Measurements from ENCODE around the gene NOSTRIN. TPM values are rescaled to one million over a fixed set of nuclear protein-coding genes. Genes with fewer than 3 reads are reported as not detected.
"Not testable (repeated sequence)": the region's sequence is repeated elsewhere in the genome, so short reads cannot be mapped to it uniquely, and the experiment has no call there.

Gene NOSTRIN
- total RNA-seq, 2 donors from 2014 or later: not detected

DNA sequence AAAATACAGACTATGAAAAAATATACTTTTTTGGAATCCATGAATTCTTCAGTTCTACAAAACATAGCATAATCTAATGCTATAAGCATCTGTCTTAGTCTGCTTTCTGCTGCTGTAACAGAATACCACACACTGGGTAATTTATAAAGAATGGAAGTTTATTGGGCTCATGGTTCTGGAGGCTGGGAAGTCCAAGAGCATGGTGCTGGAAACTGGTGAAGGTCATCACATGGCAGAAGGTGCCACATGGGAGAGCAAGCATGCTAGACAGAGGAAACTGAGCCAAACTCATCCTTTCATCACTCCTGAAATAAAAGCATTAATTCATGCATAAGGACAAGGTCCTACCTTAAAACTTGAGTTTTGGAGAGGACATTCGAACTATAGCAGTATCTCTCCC is 26.6 kb upstream of the NOSTRIN start:
- H3K27me3 Mint-ChIP-seq: no peaks in the 10 kb centered on the region

DNA sequence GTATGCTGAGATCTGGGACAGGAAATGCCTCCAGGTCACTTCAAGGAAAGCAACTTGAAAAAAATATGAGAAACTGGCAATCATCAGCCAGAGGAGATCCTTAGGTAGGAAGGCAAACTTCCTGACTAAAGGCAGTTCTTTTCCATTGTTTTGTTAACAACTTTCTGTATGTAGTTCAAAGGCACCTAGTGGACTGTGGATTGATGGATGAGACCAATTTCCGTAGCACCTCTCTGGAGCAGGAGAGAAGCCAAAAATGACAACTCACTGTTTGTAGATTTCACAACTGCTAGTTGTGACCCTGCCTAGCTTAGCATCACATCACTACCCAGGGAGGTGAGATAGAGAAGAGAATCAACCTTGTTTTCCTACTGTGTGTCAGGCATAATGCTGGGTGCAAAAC is 21.8 kb upstream of the NOSTRIN start:
- no peaks in the 10 kb centered on the region for H3K27me3 Mint-ChIP-seq
- H3K27ac Mint-ChIP-seq: no peak overlapping the region
- no peaks in the 10 kb centered on the region for H3K36me3 Mint-ChIP-seq (ENCODE audit: low read depth)
- H3K9me3 ChIP-seq (ENCODE audit: control insufficient read depth, low read length, poor library complexity, severe bottlenecking): no peaks in the 10 kb centered on the region
- ATAC-seq: no peak
- no peak for DNase-seq
- no peak overlapping the region for H3K4me3 Mint-ChIP-seq
- H3K4me1 Mint-ChIP-seq: no peaks in the 10 kb centered on the region

More for the DNA sequence above, 26.6 kb upstream of the NOSTRIN start:
- H3K9me3 ChIP-seq (ENCODE audit: control insufficient read depth, low read length, poor library complexity, severe bottlenecking): no peaks in the 10 kb centered on the region
- ATAC-seq (no peak), DNase-seq (no peak)
- Mint-ChIP-seq H3K27ac (no peak overlapping the region), H3K4me1 (no peaks in the 10 kb centered on the region), H3K4me3 (no peak overlapping the region), H3K36me3 (ENCODE audit: low read depth) (no peaks in the 10 kb centered on the region)

DNA sequence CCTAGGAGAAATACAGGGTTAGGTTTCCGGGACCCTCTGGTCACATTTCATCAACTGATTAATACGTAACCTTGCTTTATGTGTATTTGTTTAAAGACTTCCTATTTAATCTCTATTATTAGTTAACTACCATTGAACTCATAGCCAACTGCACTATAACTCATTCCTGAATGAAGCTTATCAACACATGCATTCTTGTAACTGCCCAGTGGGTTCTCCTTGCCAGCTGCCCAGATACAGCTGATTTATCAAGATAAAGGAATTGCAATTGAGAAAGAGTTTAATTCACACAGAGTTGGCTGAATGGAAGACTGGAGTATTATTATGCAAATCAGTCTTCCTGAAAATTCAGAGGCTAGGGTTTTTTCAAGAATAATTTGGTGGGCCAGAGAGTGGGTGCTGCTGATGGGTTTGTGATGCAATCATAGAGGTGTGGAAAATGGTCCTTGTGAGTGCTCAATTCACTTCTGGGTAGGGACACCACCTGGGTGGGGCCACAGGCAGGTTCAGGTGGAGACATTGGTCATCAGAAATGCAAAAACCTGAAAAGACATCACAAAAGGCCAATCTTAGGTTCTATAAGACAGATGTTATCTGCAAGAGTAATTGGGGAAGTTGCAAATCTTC is 21.1 kb upstream of the NOSTRIN start:
- H3K27me3 Mint-ChIP-seq: no peaks in the 10 kb centered on the region

DNA sequence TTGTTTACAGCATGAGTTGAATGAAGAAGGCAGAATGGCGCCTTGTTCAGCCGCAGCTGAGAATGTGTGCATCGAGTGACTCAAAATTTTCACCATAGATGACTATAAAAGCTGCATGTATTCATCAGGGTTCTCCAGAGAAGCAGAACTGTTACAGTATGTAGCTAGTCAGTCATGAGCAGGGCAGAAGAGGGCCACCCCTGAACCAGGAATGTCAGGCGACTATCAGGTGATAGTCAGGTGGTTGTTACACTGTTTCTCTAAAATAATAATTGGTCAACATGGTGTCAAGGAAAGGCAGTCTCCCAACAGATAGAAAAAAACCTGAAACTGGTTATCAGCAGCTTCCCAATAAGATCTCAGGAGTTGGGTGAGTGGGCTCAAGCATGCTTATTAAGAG is 20.2 kb upstream of the NOSTRIN start:
- H3K4me1 Mint-ChIP-seq: no peaks in the 10 kb centered on the region
- H3K4me3 Mint-ChIP-seq: no peak overlapping the region
- H3K27ac Mint-ChIP-seq: no peak overlapping the region
- ATAC-seq (no peak), DNase-seq (no peak)
- H3K36me3 Mint-ChIP-seq (ENCODE audit: low read depth): no peaks in the 10 kb centered on the region
- no peaks in the 10 kb centered on the region for H3K27me3 Mint-ChIP-seq
- H3K9me3 ChIP-seq (ENCODE audit: control insufficient read depth, low read length, poor library complexity, severe bottlenecking): no peaks in the 10 kb centered on the region

More for the DNA sequence above, 21.1 kb upstream of the NOSTRIN start:
- Mint-ChIP-seq H3K36me3 (ENCODE audit: low read depth) (no peaks in the 10 kb centered on the region), H3K4me3 (no peak overlapping the region), H3K4me1 (no peaks in the 10 kb centered on the region), H3K27ac (no peak overlapping the region)
- H3K9me3 ChIP-seq (ENCODE audit: control insufficient read depth, low read length, poor library complexity, severe bottlenecking): no peaks in the 10 kb centered on the region
- no peak for ATAC-seq
- DNase-seq: no peak

DNA sequence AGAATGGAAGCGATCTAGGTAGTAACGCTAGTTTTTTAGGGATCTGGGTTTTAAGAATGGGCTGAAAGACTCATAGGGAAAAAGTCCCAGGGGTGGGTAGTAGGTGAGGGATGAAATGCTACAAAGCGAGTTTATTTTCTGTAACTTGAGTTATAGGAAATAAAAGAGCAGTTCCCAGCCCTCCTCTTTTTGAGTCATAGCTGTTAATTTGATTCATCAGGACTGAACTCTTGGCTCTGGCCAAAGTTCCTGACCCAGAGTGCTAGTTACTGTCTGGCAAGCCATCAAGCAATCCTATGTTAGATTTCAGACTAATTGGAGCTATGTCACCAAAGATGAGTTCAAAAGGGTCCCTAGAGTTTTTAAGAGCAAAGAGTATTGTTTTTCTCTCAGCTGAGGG is 17.4 kb upstream of the NOSTRIN start:
- H3K36me3 Mint-ChIP-seq (ENCODE audit: low read depth): no peaks in the 10 kb centered on the region
- no peak overlapping the region for H3K27ac Mint-ChIP-seq
- no peaks in the 10 kb centered on the region for H3K9me3 ChIP-seq (ENCODE audit: control insufficient read depth, low read length, poor library complexity, severe bottlenecking)
- DNase-seq (no peak), ATAC-seq (no peak)
- H3K27me3 Mint-ChIP-seq: no peaks in the 10 kb centered on the region
- H3K4me1 Mint-ChIP-seq: no peaks in the 10 kb centered on the region
- no peak overlapping the region for H3K4me3 Mint-ChIP-seq

DNA sequence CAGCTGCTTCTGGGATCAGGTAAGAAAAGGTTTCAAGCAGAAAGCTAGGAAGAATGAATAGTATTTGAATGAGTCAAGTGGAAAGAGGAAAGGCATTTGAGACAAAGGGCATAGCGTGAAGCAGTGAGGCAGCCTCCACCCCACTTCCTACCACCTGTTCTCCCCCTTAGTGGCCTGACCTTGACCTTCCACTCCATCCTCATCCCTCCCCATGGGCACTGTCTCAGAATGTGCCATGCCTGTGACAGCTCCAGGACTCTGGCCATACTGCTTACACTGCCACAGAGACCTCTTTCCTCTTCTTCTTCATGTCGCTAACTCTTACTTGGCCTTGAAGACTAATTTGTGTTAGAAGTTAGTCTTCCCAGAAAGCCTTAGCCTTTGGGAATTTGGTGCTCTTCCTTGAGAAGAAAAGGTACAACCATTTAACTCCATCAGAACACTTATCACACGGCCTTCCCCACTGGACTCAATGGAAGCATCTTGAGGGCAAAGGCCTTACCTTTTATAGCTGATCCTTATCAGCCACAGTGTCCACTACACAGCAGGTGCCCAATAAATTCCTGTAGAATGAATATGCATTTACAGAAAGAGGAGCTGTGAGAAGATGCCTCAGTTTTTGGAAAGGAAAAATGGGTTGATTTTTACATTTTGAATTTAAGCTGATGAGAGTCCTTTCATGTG is 15.2 kb upstream of the NOSTRIN start:
- H3K36me3 Mint-ChIP-seq (ENCODE audit: low read depth): no peaks in the 10 kb centered on the region

DNA sequence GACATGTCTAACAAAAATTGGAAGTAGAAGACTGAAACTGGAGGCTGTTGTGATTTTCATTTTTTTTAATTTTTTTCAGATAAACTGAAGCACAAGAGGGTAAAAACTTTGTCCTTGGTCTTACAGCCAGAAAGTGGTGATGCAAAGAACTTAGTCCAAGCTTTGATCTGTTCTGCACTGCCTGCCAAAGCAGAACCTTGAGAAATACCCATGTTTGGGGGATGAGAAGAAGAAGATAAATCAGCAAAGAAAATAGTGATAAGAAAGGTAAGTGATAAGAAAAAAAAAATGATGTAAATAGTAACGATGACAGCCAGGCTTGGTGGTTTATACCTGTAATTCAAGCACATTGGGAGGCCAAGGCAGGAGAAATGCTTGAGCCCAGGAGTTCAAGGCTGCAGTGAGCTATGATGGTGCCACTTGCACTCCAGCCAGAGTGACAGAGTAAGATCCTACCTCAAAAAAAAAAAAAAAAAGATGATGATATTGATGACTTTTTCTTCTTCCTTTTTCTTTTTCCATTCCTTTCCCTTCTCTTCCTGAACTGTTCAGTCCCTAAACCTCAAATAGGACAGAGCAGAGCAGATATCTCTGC is 14.6 kb upstream of the NOSTRIN start:
- no peaks in the 10 kb centered on the region for H3K36me3 Mint-ChIP-seq (ENCODE audit: low read depth)
- ATAC-seq (no peak), DNase-seq (no peak)
- H3K4me1 Mint-ChIP-seq: no peaks in the 10 kb centered on the region
- no peaks in the 10 kb centered on the region for H3K9me3 ChIP-seq (ENCODE audit: control insufficient read depth, low read length, poor library complexity, severe bottlenecking)
- no peak overlapping the region for H3K4me3 Mint-ChIP-seq
- no peaks in the 10 kb centered on the region for H3K27me3 Mint-ChIP-seq
- H3K27ac Mint-ChIP-seq: no peak overlapping the region

More for the DNA sequence above, 15.2 kb upstream of the NOSTRIN start:
- Mint-ChIP-seq H3K4me1 (no peaks in the 10 kb centered on the region), H3K27me3 (no peaks in the 10 kb centered on the region), H3K4me3 (no peak overlapping the region), H3K27ac (no peak overlapping the region)
- DNase-seq (no peak), ATAC-seq (no peak)
- H3K9me3 ChIP-seq (ENCODE audit: control insufficient read depth, low read length, poor library complexity, severe bottlenecking): no peaks in the 10 kb centered on the region

DNA sequence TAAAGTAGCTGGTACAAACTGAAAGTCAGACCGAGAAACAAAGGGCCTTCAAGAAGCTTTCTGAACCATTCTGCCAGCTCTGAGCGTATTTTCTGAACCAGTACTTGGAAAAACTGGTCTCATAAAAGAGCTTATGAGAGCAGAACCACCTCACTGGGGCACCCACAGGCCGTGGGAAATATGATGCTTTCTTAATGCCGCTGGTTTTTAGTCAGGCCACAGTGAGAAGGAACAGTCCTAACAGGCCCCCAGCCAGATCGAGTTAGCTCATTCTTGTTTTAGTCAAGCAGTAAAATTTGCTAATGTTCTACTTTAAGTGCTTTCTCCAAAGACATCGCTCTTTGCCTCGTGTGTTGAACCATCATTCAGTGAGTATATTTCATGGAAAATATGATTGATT is 12.7 kb upstream of the NOSTRIN start:
- H3K27ac Mint-ChIP-seq: no peak overlapping the region
- DNase-seq (no peak), ATAC-seq (no peak)
- H3K9me3 ChIP-seq (ENCODE audit: control insufficient read depth, low read length, poor library complexity, severe bottlenecking): no peaks in the 10 kb centered on the region
- no peaks in the 10 kb centered on the region for H3K27me3 Mint-ChIP-seq
- H3K36me3 Mint-ChIP-seq (ENCODE audit: low read depth): peaks cover 3% of the 10 kb centered on the region
- H3K4me1 Mint-ChIP-seq: no peaks in the 10 kb centered on the region
- H3K4me3 Mint-ChIP-seq: no peak overlapping the region

DNA sequence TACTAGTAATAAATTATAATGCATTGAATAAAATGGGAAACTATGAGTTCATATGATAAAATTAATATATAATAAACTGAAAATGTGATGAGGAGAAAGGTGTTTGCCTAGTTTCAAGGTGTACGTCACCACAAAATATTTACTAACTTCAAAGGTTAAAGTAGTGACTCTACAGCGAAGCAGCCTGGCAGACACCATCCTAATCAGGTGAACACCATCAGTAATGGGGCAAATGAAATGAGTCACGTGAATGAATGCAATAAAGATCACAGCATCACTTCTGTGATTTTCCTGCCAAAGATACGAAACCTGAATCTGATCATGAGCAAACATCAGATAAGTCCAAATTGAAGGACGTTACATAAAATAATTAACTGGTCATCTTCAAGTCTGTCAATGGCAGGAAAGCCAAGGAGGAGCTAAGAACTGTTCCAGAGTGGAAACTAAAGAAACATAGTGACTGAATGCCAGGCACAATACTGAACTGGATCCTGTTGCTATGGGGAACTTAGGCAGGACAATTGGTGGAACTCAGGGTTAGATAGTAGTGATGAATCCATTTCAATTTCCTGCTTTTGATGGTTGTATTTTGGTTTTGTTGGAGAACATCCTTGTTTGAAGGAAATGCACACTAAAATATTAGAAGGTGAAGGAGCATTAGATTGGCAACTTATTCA is 12.1 kb upstream of the NOSTRIN start:
- H3K9me3 ChIP-seq (ENCODE audit: control insufficient read depth, low read length, poor library complexity, severe bottlenecking): no peaks in the 10 kb centered on the region
- Mint-ChIP-seq H3K36me3 (ENCODE audit: low read depth) (peaks cover 3% of the 10 kb centered on the region), H3K4me1 (no peaks in the 10 kb centered on the region), H3K27me3 (no peaks in the 10 kb centered on the region), H3K4me3 (no peak overlapping the region), H3K27ac (no peak overlapping the region)
- ATAC-seq (no peak), DNase-seq (no peak)

DNA sequence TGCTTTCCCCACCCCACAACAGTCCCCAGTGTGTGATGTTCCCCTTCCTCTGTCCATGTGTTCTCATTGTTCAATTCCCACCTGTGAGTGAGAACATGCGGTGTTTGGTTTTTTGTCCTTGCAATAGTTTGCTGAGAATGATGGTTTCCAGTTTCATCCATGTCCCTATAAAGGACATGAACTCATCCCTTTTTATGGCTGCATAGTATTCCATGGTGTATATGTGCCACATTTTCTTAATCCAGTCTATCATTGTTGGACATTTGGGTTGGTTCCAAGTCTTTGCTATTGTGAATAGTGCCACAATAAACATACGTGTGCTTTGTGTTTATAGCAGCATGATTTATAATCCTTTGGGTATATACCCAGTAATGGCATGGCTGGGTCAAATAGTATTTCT is 11.3 kb upstream of the NOSTRIN start:
- H3K4me3 Mint-ChIP-seq; ATAC-seq; H3K27ac Mint-ChIP-seq; H3K9me3 ChIP-seq (ENCODE audit: control insufficient read depth, low read length, poor library complexity, severe bottlenecking); DNase-seq; H3K27me3 Mint-ChIP-seq; H3K4me1 Mint-ChIP-seq; H3K36me3 Mint-ChIP-seq (ENCODE audit: low read depth): not testable (repeated sequence)

DNA sequence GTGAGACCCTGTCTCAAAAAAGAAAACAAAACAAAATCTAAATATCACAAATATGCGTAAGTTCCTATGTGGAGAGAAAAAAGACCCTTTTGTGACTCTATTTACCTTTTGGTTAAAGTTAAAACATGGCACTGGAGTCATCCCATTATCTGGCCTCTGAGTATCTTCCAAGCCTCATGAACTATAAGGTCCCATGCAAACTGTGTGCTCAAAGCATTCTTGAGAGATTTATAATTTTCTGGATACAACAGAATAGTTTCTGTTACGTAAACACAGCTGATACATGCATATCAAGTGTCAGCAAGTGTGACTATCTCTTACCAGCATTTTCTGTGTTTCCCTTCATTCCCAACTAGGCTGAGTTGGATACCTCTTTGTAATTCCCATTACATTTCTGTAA is 8.8 kb upstream of the NOSTRIN start:
- Mint-ChIP-seq H3K27me3 (peaks cover 6% of the 10 kb centered on the region), H3K4me3 (no peak overlapping the region), H3K4me1 (no peaks in the 10 kb centered on the region), H3K27ac (no peak overlapping the region), H3K36me3 (ENCODE audit: low read depth) (peaks cover 3% of the 10 kb centered on the region)
- DNase-seq: no peak
- ATAC-seq: no peak
- H3K9me3 ChIP-seq (ENCODE audit: control insufficient read depth, low read length, poor library complexity, severe bottlenecking): no peaks in the 10 kb centered on the region

DNA sequence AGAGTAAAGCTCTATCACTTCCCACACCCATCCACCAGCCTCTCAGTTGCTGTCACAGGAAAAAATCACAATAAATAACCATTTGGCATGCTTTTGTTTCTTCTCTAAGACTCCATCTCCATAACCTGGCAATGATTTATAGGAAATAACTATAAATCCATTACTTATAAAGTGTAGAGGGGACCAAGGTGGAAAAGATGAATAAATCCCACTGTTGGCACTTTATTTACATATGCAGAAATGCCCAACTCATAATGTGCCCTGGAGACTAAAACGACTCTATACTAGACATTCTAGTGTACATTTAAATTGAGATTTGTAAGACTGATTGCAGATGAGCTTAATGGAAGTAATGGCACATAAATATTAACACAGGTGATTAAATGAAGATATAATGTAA is 7.5 kb upstream of the NOSTRIN start:
- Mint-ChIP-seq H3K27me3 (peaks cover 15% of the 10 kb centered on the region), H3K4me1 (no peaks in the 10 kb centered on the region)
- DNase-seq: no peak

DNA sequence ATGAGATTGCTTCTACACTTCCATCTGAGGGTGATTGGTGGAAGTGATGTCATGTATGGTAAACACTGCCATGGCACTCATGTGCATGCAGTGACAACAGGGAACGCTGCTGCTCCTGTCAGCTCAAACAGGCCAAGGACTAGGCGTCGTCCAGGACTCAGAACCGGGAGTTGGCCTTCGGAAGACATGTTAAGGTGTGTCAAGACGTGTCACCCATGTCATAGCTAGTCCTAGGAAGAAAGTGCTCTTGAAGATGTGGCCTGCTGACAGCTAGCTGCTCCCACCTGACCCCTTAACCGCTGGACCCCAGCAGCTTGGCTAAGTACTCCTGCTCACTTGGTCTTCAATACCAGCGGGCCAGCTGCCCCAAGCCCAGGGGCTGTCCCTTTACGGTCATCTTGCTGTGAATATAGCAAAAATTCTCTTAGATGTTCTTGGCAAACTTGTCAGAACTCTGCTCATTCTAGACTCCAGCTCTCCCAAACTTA is 6.3 kb upstream of the NOSTRIN start:
- no peak overlapping the region for H3K4me3 Mint-ChIP-seq
- ATAC-seq (no peak), DNase-seq (no peak)
- H3K36me3 Mint-ChIP-seq (ENCODE audit: low read depth): peaks cover 3% of the 10 kb centered on the region
- no peak overlapping the region for H3K27ac Mint-ChIP-seq
- no peaks in the 10 kb centered on the region for H3K9me3 ChIP-seq (ENCODE audit: control insufficient read depth, low read length, poor library complexity, severe bottlenecking)
- H3K27me3 Mint-ChIP-seq: peaks cover 15% of the 10 kb centered on the region
- H3K4me1 Mint-ChIP-seq: no peaks in the 10 kb centered on the region

More for the DNA sequence above, 7.5 kb upstream of the NOSTRIN start:
- no peaks in the 10 kb centered on the region for H3K9me3 ChIP-seq (ENCODE audit: control insufficient read depth, low read length, poor library complexity, severe bottlenecking)
- no peak for ATAC-seq
- Mint-ChIP-seq H3K4me3 (no peak overlapping the region), H3K36me3 (ENCODE audit: low read depth) (peaks cover 3% of the 10 kb centered on the region), H3K27ac (no peak overlapping the region)

All from T-helper 17 cell (primary cell).